ENCODE data around the gene SLIT3. TPM values are rescaled to one million over a fixed set of nuclear protein-coding genes. Genes with fewer than 3 reads are reported as not detected.

The SLIT3 gene
- total RNA-seq, 1 donor from 2014 or later = 70.0 TPM

- no peaks in the 10 kb centered on the region for H3K27me3 ChIP-seq
- H3K9me3 ChIP-seq = no peaks in the 10 kb centered on the region
- TF ChIP-seq, protein P1, sequence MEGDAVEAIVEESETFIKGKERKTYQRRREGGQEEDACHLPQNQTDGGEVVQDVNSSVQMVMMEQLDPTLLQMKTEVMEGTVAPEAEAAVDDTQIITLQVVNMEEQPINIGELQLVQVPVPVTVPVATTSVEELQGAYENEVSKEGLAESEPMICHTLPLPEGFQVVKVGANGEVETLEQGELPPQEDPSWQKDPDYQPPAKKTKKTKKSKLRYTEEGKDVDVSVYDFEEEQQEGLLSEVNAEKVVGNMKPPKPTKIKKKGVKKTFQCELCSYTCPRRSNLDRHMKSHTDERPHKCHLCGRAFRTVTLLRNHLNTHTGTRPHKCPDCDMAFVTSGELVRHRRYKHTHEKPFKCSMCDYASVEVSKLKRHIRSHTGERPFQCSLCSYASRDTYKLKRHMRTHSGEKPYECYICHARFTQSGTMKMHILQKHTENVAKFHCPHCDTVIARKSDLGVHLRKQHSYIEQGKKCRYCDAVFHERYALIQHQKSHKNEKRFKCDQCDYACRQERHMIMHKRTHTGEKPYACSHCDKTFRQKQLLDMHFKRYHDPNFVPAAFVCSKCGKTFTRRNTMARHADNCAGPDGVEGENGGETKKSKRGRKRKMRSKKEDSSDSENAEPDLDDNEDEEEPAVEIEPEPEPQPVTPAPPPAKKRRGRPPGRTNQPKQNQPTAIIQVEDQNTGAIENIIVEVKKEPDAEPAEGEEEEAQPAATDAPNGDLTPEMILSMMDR (IDR thresholded peaks at IDR 0.05) = no peak
- no peaks in the 10 kb centered on the region for H3K36me3 ChIP-seq
- DNase-seq (no peak), ATAC-seq (no peak)
- H3K27ac ChIP-seq = no peak overlapping the region
- no peaks in the 10 kb centered on the region for H3K4me1 ChIP-seq
- intact Hi-C loops (cut with DNase I) = no loop called here
- no peak overlapping the region for H3K4me3 ChIP-seq
Observed at GRCh38 chr5:168714046-168714445, 586.9 kb downstream of the SLIT3 start.

GRCh38 chr5:168713051-168713450 lies 587.9 kb downstream of the SLIT3 start:
- H3K27ac ChIP-seq = no peak overlapping the region
- intact Hi-C loops (cut with DNase I) = no loop called here
- H3K4me3 ChIP-seq = no peak overlapping the region
- TF ChIP-seq, protein P1 (IDR thresholded peaks at IDR 0.05) = no peak
- H3K27me3 ChIP-seq = no peaks in the 10 kb centered on the region
- ATAC-seq (no peak), DNase-seq (no peak)
- H3K36me3 ChIP-seq = no peaks in the 10 kb centered on the region
- no peaks in the 10 kb centered on the region for H3K4me1 ChIP-seq
- no peaks in the 10 kb centered on the region for H3K9me3 ChIP-seq

- DNase-seq (no peak), ATAC-seq (no peak)
- TF ChIP-seq, protein P1 (IDR thresholded peaks at IDR 0.05) = no peak
- Histone ChIP-seq H3K27ac (no peak overlapping the region), H3K36me3 (no peaks in the 10 kb centered on the region), H3K9me3 (no peaks in the 10 kb centered on the region), H3K4me3 (no peak overlapping the region), H3K4me1 (no peaks in the 10 kb centered on the region), H3K27me3 (no peaks in the 10 kb centered on the region)
- intact Hi-C loops (cut with DNase I) = no loop called here
Observed at GRCh38 chr5:168712280-168712924, 588.5 kb downstream of the SLIT3 start.

GRCh38 chr5:168710706-168711105 lies 590.2 kb downstream of the SLIT3 start:
- Histone ChIP-seq H3K4me3 (no peak overlapping the region), H3K36me3 (no peaks in the 10 kb centered on the region), H3K27me3 (no peaks in the 10 kb centered on the region), H3K9me3 (no peaks in the 10 kb centered on the region), H3K4me1 (no peaks in the 10 kb centered on the region), H3K27ac (no peak overlapping the region)
- TF ChIP-seq, protein P1 (IDR thresholded peaks at IDR 0.05) = no peak
- intact Hi-C loops (cut with DNase I) = no loop called here
- DNase-seq = no peak
- ATAC-seq = no peak

DNA sequence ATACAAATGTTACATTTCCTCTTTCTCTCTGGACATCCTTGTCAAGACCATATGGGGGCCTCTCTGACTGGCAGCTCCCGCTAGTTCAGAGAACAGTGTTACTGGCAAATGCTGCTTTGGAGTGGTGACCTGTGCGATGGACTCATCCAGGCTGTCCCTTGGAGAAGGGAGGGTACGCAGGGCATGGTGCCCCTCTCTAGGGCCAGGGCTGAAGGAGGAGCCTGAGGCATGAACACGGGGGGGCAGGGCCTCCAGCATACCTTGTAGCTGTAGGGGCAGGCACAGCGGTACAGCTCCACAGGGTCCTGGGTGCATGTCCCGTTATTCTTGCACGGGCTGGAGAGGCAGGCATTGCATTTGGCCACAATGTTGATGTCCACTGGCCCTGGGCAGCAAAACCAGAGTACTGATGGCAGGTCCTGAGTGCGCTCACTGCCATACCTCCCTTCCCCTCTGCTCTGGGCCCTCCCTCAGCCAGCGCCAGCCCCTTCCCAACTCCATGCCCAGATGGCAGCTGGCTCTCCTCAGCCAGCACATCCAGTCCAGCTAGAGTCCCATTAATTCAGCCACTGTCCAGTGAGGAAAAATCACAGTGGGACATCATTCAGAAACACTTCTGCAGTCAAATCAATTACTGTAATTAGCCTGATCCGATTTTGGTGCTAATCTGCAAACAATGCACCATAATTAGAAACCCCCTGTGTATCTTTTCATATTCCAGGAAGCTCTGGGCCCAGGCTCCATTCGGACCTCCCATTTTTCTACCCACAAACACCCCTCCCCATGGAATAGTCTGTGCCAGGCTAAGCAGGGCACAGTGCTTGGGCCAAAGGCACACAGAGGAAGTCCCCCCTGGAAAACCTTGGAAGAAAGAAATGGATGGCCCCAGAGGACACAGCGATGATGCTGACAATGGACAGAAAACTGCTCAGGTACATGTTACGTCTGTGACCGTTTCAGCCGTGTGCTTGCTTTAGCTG lies 592.9 kb downstream of the SLIT3 start:
- peak; percentile 28 for ATAC-seq
- DNase-seq = no peak
- intact Hi-C loops (cut with DNase I) = no loop called here

More for the DNA sequence above, 592.9 kb downstream of the SLIT3 start:
- no peaks in the 10 kb centered on the region for H3K36me3 ChIP-seq
- no peak overlapping the region for H3K27ac ChIP-seq
- no peaks in the 10 kb centered on the region for H3K27me3 ChIP-seq
- H3K4me3 ChIP-seq = no peak overlapping the region
- H3K4me1 ChIP-seq = no peaks in the 10 kb centered on the region
- TF ChIP-seq, protein P1 (IDR thresholded peaks at IDR 0.05) = no peak
- H3K9me3 ChIP-seq = no peaks in the 10 kb centered on the region

Measured in upper lobe of right lung (tissue), 1 donor.